Head of caudate nucleus (tissue), 42 donors: ENCODE measurements around the gene PIGA.

ENCODE experiments used
- DNase-seq, 42 donors: peaks; one replicate each; pipeline versions ENCODE4 v3.0.0 to v3.0.0-alpha.2; 2020 to 2021; ENCODE audit warnings: mixed read lengths in 7 of 42
- intact Hi-C: fragments of 100-400 bp; cut with DNase I; formaldehyde crosslinking; loops from one replicate; pipeline ENCODE4 v1.15.0; 2022

Gene PIGA

GRCh38 chrX:15335135-15336022 lies at the start of gene PIGA:
PIGA (minus strand) TSS chrX:15335523; CDS start chrX:15331930, 3,593 bp downstream.
- intact Hi-C loops: no loop called here
- peak; percentile 88 to 98 (median 95) for DNase-seq

- no peak for DNase-seq
- intact Hi-C loops: no loop called here
These were observed 49.0 kb upstream of the PIGA start, which contains the start of gene VEGFD for GRCh38 chrX:15384304-15384703. VEGFD (minus strand) TSS chrX:15384413; CDS start chrX:15383946, 467 bp downstream.

- DNase-seq: no peak
- intact Hi-C loops: no loop called here
These were observed 47.5 kb upstream of the PIGA start for GRCh38 chrX:15382813-15383212.

DNA sequence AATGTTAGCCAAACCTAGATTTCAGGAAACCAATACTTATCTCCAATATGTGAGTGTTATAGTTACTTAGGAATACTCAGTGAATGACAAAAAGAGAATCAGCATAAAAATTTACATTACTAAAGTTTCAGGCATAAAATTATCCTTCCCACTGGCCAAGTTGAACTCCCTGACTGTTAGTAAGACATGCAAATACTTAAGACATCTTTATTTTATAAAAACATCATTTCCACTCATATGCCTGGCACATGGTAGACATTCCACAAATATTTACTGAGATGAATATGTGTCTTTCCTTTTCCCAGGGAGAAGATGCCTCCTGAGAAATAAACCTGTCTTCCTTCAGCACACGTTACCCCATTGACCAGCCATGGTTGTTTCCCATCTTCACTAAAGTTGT lies 41.6 kb upstream of the PIGA start:
- no peak for DNase-seq
- intact Hi-C loops: no loop called here

DNA sequence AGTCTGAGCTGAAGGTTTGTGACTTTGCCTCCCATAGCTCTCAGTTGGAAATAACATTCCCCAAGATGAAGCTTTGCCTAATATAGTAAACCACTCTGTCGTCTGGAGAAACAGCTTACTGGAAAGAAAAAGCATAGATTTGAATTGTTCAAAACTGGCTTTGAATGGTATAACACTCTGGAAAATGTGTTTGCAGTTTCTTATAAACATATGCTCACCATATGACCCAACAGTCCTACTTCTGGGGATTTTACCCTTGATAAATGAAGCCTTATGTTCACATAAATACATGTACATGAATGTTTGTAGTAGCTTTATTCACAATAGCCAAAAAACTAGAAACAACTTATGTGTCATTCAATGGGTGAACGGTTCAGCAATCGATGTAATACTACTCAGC lies 38.7 kb upstream of the PIGA start:
- intact Hi-C loops: no loop called here
- no peak for DNase-seq

GRCh38 chrX:15366506-15367352 lies 31.4 kb upstream of the PIGA start:
- intact Hi-C loops: no loop called here
- no peak for DNase-seq

DNA sequence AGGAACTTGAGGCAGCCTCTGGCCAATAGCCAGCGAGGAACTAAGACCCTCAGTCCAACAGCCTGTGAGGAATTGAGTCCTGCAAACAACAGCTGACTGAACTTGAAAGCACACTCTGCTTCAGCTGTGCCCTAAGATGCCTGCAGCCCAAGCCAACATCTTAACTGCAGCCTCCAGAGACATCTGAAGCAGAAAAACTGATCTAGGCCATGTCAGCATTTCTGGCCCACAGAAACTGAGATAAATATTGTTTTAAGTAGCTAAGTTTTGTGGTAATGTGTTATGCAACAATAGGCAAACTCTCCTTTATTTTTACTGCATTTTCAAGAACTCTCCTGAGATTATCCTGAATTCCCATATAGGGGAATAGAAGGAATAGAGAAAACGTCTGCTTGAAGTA lies 24.4 kb upstream of the PIGA start:
- no peak for DNase-seq
- intact Hi-C loops: loop anchor here (10.0 kb wide), 1 partner anchor 105 kb away; no protein-coding TSS in a partner anchor

GRCh38 chrX:15358533-15358932 lies 23.2 kb upstream of the PIGA start:
- intact Hi-C loops: loop anchor here (10.0 kb wide), 1 partner anchor 106 kb away; no protein-coding TSS in a partner anchor
- DNase-seq: no peak

- no peak for DNase-seq
- intact Hi-C loops: loop anchor here (10.0 kb wide), 1 partner anchor 108 kb away; no protein-coding TSS in a partner anchor
These were observed 21.1 kb upstream of the PIGA start for GRCh38 chrX:15356444-15356843.

- intact Hi-C loops: loop anchor here (10.0 kb wide), 1 partner anchor 114 kb away; no protein-coding TSS in a partner anchor
- DNase-seq: no peak
These were observed 15.1 kb upstream of the PIGA start for GRCh38 chrX:15350329-15350996.

DNA sequence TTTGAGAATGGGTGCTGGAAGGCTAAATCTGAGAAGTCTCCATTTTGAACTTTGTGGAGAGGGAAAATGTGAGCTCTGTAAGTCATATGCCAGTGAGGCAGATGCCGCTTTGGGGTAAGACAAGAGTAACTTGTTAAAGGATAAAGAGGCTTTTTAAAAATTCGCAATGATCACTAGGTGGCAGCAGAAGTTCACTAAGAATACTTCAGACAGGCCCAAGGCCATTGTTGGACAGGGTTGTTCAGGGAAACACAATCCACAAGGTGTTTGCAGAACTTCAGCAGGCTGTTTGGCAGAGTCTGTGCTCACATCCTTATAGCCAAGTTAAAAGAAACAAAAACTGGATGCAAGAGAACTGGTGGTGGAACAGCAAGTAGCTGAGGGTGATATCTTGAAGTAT lies 13.7 kb upstream of the PIGA start:
- peak in 22 of 42 donors; percentile 3 to 72 (median 26) for DNase-seq
- intact Hi-C loops: no loop called here

- intact Hi-C loops: no loop called here
- no peak for DNase-seq
These were observed 10.7 kb upstream of the PIGA start for GRCh38 chrX:15345976-15346375.

GRCh38 chrX:15344106-15344505 lies 8.8 kb upstream of the PIGA start:
- no peak for DNase-seq
- intact Hi-C loops: no loop called here

DNA sequence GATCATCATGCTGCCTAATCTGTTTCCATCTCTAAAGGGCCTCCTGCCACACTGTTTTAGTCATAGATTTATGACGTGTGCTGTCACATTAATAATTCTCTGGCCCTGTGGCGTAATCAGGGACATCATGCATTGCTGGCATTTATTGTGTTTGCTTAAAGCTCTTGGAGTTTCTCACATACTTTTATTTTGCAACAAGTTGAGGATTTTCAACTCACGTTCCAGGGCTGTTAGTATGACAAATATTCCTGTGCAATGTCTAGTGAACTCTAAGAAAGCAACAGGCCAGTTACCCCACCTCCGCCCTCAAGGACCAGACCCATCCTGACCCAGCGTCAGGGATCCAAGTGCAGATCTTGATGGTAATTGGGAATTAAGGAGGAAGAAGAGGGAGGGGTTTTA lies 7.8 kb upstream of the PIGA start:
- intact Hi-C loops: no loop called here

GRCh38 chrX:15340867-15341266 lies 5.5 kb upstream of the PIGA start:
- intact Hi-C loops: no loop called here
- DNase-seq: no peak

More for the DNA sequence above, 7.8 kb upstream of the PIGA start:
- no peak for DNase-seq

GRCh38 chrX:15336023-15336413 lies 695 bp upstream of the PIGA start:
- peak in 1 of 42 donors; percentile 36 for DNase-seq

DNA sequence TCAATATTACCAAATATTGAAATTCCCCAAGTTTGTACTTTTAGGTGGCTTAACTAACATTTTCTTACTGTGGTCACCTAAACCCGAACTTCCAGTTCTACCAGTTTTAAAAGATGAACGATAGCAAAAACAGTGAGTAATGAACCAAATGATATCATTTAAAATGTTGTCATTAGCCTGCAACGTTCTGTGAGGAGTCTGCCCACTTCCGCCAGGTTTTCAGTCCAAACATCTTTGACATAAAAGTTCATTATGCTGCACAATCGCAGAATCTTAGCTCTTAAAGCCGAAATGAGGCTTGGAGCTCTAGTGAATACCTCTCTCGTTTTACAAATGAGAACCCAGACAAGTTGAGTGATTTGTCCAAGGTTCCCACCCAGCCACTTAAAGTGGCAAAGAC lies 762 bp downstream of the PIGA start:
- intact Hi-C loops: no loop called here

More at GRCh38 chrX:15336023-15336413, 695 bp upstream of the PIGA start:
- intact Hi-C loops: no loop called here

GRCh38 chrX:15328821-15329220 lies 6.5 kb downstream of the PIGA start:
- intact Hi-C loops: no loop called here
- no peak for DNase-seq

More for the DNA sequence above, 762 bp downstream of the PIGA start:
- DNase-seq: no peak

DNA sequence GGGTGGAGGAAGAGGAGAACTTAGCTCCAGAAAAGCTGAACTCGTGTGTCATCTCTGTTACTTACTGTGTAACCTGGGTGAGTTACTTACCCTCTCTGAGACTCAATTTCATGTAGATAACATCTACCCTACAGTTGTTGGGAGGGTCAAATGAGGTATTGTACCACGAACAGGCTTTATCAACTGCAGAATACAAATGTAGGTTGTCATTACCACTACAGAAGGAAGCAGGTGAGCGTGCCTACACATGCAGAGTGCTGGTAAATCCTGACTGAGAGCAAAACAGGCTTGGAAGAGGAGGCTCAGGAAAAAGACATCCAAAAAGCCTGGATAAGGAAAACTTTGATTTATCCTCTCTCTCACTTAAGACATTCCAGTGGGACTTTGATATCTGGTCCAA lies 7.2 kb downstream of the PIGA start:
- DNase-seq: no peak
- intact Hi-C loops: no loop called here
